ENCODE measurements around the gene SIAH3.

The SIAH3 gene

GRCh38 chr13:45896285-45896684 lies 44.7 kb upstream of the SIAH3 start:
- ChIA-PET CTCF (no interaction called here), POLR2A (no interaction called here)
- Histone ChIP-seq H3K27ac (ENCODE audit: extremely low read depth, low read depth, low read length) (no peak overlapping the region), H3K4me1 (ENCODE audit: control insufficient read depth, insufficient read depth, low read length) (0 out of 2 replicates have a peak, but pooled peaks cover 3% of the 10 kb centered on the region), H3K36me3 (ENCODE audit: control insufficient read depth in 2 of 2, insufficient read depth in 1 of 2, low read length in 2 of 2) (no peaks in the 10 kb centered on the region), H3K4me3 (ENCODE audit: low read depth, low read length) (no peak overlapping the region), H3K9me3 (ENCODE audit: control insufficient read depth, insufficient read depth, low read depth, low read length) (no peaks in the 10 kb centered on the region)
- TF ChIP-seq ZFP41 (tag by site-specific recombination; IDR thresholded peaks at IDR 0.05; ENCODE audit: borderline replicate concordance) (no peak), ZNF121 (tag by site-specific recombination; IDR thresholded peaks at IDR 0.05) (no peak), ZNF155 (tag by site-specific recombination; IDR thresholded peaks at IDR 0.05) (no peak), ZNF2 (tag by site-specific recombination; IDR thresholded peaks at IDR 0.05) (no peak), ZBTB20 (tag by site-specific recombination; IDR thresholded peaks at IDR 0.05) (no peak), ZFP37 (tag by site-specific recombination; IDR thresholded peaks at IDR 0.05) (no peak), ZNF398 (tag by site-specific recombination; IDR thresholded peaks at IDR 0.05) (no peak), ZNF777 (tag by site-specific recombination; IDR thresholded peaks at IDR 0.05; ENCODE audit: borderline replicate concordance) (no peak)

GRCh38 chr13:45895881-45896280 lies 44.3 kb upstream of the SIAH3 start:
- CTCF ChIA-PET, result no interaction called here
- Histone ChIP-seq H3K27ac (ENCODE audit: extremely low read depth, low read depth, low read length) (no peak overlapping the region), H3K4me1 (ENCODE audit: control insufficient read depth, insufficient read depth, low read length) (0 out of 2 replicates have a peak, but pooled peaks cover 3% of the 10 kb centered on the region), H3K36me3 (ENCODE audit: control insufficient read depth in 2 of 2, insufficient read depth in 1 of 2, low read length in 2 of 2) (no peaks in the 10 kb centered on the region), H3K9me3 (ENCODE audit: control insufficient read depth, insufficient read depth, low read depth, low read length) (no peaks in the 10 kb centered on the region), H3K4me3 (ENCODE audit: low read depth, low read length) (no peak overlapping the region)
- POLR2A ChIA-PET, result no interaction called here
- TF ChIP-seq ZNF174 (tag by site-specific recombination; IDR thresholded peaks at IDR 0.05), result no peak
- no peak for TF ChIP-seq SP7 (tag by site-specific recombination; IDR thresholded peaks at IDR 0.05)
- no peak for TF ChIP-seq ZNF660 (tag by site-specific recombination; IDR thresholded peaks at IDR 0.05)
- TF ChIP-seq ZNF292 (tag by site-specific recombination; IDR thresholded peaks at IDR 0.05; ENCODE audit: borderline replicate concordance, low read depth), result no peak
- TF ChIP-seq ZBTB10 (tag by site-specific recombination; IDR thresholded peaks at IDR 0.05), result no peak
- TF ChIP-seq OVOL3 (tag by site-specific recombination; IDR thresholded peaks at IDR 0.05), result no peak
- TF ChIP-seq ZNF670 (tag by site-specific recombination; IDR thresholded peaks at IDR 0.05; ENCODE audit: low read depth), result no peak
- no peak for TF ChIP-seq ZFP69B (tag by site-specific recombination; IDR thresholded peaks at IDR 0.05)
- TF ChIP-seq MYNN (tag by site-specific recombination; IDR thresholded peaks at IDR 0.05; ENCODE audit: borderline replicate concordance), result no peak
- no peak for TF ChIP-seq ZBTB6 (tag by site-specific recombination; IDR thresholded peaks at IDR 0.05)
- TF ChIP-seq ZNF843 (tag by site-specific recombination; IDR thresholded peaks at IDR 0.05), result no peak
- no peak for TF ChIP-seq ZNF654 (tag by site-specific recombination; IDR thresholded peaks at IDR 0.05; ENCODE audit: low read depth)
- TF ChIP-seq ZNF16 (tag by site-specific recombination; IDR thresholded peaks at IDR 0.05; ENCODE audit: low read depth), result no peak
- no peak for TF ChIP-seq ZNF561 (tag by site-specific recombination; IDR thresholded peaks at IDR 0.05; ENCODE audit: borderline replicate concordance)
- no peak for TF ChIP-seq TSHZ1 (tag by site-specific recombination; IDR thresholded peaks at IDR 0.05; ENCODE audit: borderline replicate concordance)
- TF ChIP-seq ZNF10 (tag by site-specific recombination; IDR thresholded peaks at IDR 0.05), result no peak
- no peak for TF ChIP-seq PRDM1 (tag by site-specific recombination; IDR thresholded peaks at IDR 0.05)
- no peak for TF ChIP-seq ATF2 (tag by site-specific recombination; IDR thresholded peaks at IDR 0.05; ENCODE audit: low read depth)
